K562 (cell line): ENCODE measurements around the gene GPR37L1. TPM values are rescaled to one million over a fixed set of nuclear protein-coding genes. Genes with fewer than 3 reads are reported as not detected.
"Not testable (repeated sequence)": the region's sequence is repeated elsewhere in the genome, so short reads cannot be mapped to it uniquely, and the experiment has no call there.

Source experiments
- ATAC-seq: fragments of 200-7000 bp; cut with Tn5 transposase; 3 replicates; pipeline ENCODE4 v1.9.1; 2020; ENCODE audit warnings: moderate library complexity
- BruUV-seq: library from RNA; stranded (reverse); fragments of 400-500 nt; replicated peaks from 2 replicates; lab custom pipeline; 2021; lab: Mats Ljungman, UMichigan
- CTCF ChIA-PET: fragments of 300-600 bp; formaldehyde crosslinking; extraction: SDS; loops from one replicate; lab custom pipeline; 2021; ENCODE audit warnings: low intra/inter-chr PET ratio; lab: Yijun Ruan, JAX
- POLR2A ChIA-PET: fragments of 300-600, 350-650 bp; sonication (Branson Sonifier 250); formaldehyde crosslinking; extraction: SDS; loops from one replicate; lab custom pipeline; 2021; ENCODE audit warnings: antibody characterized with exemption, inconsistent platforms; lab: Yijun Ruan, JAX
- DNase-seq, 4 experiments: peaks; one replicate each; pipeline versions ENCODE4 v3.0.0 to v3.0.0-alpha.2; 2011 to 2018; ENCODE audit warnings: low spot score in 3 of 4, mixed read lengths in 3 of 4; ENCODE audit errors: extremely low read depth in 1 of 4
- FAIRE-seq: peaks from 2 replicates; lab custom pipeline; 2011; peaks lifted over from hg19 to GRCh38; lab: Jason Lieb, UNC
- H2AFZ ChIP-seq: 2 replicates; pipeline ENCODE4 v1.6.0; 2011; ENCODE audit warnings: low read depth, low read length, control low read depth, inconsistent platforms
- H3K27ac ChIP-seq: fragments of 200-600 bp; 3 replicates; pipeline ENCODE4 v1.8.0; 2011; ENCODE audit warnings: low read depth, mild to moderate bottlenecking, control low read depth, inconsistent platforms, low read length, moderate library complexity, mixed read lengths; ENCODE audit errors: extremely low read depth
- H3K27me3 ChIP-seq, 2 experiments: fragments of 300-600 bp in 1 of 2; 2 replicates in 1 of 2; 3 replicates in 1 of 2; pipeline versions ENCODE4 v1.6.0 to v1.8.0; 2011; ENCODE audit warnings: inconsistent platforms in 2 of 2, low read length in 2 of 2, mild to moderate bottlenecking in 1 of 2, mixed read lengths in 1 of 2, moderate library complexity in 1 of 2; ENCODE audit not compliant: control insufficient read depth in 2 of 2, insufficient read depth in 2 of 2
- H3K36me3 ChIP-seq: fragments of 300-600 bp; 3 replicates; pipeline ENCODE4 v1.8.0; 2011; ENCODE audit warnings: mild to moderate bottlenecking, low read length, inconsistent platforms; ENCODE audit not compliant: control insufficient read depth, insufficient read depth
- H3K4me1 ChIP-seq, 2 experiments: fragments of 200-600 bp in 1 of 2; replicated peaks in 1 of 2; 2 replicates in 1 of 2; 3 replicates in 1 of 2; pipeline versions ENCODE4 v1.5.1 to v1.8.0; 2011; ENCODE audit warnings: inconsistent platforms in 2 of 2, low read length in 2 of 2, mild to moderate bottlenecking in 1 of 2, mixed read lengths in 1 of 2, moderate library complexity in 1 of 2; ENCODE audit not compliant: control insufficient read depth in 2 of 2, insufficient read depth in 2 of 2
- H3K4me2 ChIP-seq: 2 replicates; pipeline ENCODE4 v1.6.1; 2011; ENCODE audit warnings: low read length, control low read depth, inconsistent platforms, mixed read lengths; ENCODE audit not compliant: insufficient read depth
- H3K4me3 ChIP-seq: fragments of 200-600 bp; sonication (generic), shearing (Covaris generic); 2 replicates; pipeline ENCODE4 v1.5.1; 2016; ENCODE audit warnings: control low read depth, inconsistent platforms
- H3K79me2 ChIP-seq: fragments of 200-600 bp; 3 replicates; pipeline ENCODE4 v1.8.0; 2011; ENCODE audit warnings: low read length, inconsistent platforms; ENCODE audit not compliant: control insufficient read depth, insufficient read depth
- H3K9ac ChIP-seq, 2 experiments: 2 replicates each; pipeline versions ENCODE4 v1.6.0 to v1.6.1; 2011; ENCODE audit warnings: low read depth in 2 of 2, low read length in 2 of 2, control low read depth in 1 of 2, inconsistent platforms in 1 of 2, mild to moderate bottlenecking in 1 of 2, mixed read lengths in 1 of 2; ENCODE audit not compliant: insufficient read depth in 1 of 2
- H3K9me1 ChIP-seq: one replicate; pipeline ENCODE4 v1.6.0; 2011; ENCODE audit warnings: inconsistent platforms, mild to moderate bottlenecking, low read length, moderate library complexity; ENCODE audit not compliant: control insufficient read depth, insufficient read depth
- H3K9me3 ChIP-seq: replicated peaks from 2 replicates; pipeline ENCODE4 v1.5.1; 2011; ENCODE audit warnings: low read depth, low read length, inconsistent platforms; ENCODE audit not compliant: control insufficient read depth, insufficient read depth
- H4K20me1 ChIP-seq: replicated peaks from 2 replicates; pipeline ENCODE4 v1.6.1; 2011; ENCODE audit warnings: low read length, inconsistent platforms, mixed read lengths; ENCODE audit not compliant: control insufficient read depth, insufficient read depth
- HNRNPK ChIP-seq: fragments of 200-400 bp; formaldehyde crosslinking; IDR thresholded peaks from one replicate; pipeline ENCODE4 v1.6.1; 2018; ENCODE audit warnings: mild to moderate bottlenecking, low read depth, low read length; ENCODE audit not compliant: poor library complexity, severe bottlenecking
- NBN ChIP-seq: fragments of 450-650 bp; IDR thresholded peaks from 2 replicates; pipeline ENCODE4 v1.6.1; 2016; ENCODE audit warnings: low read depth, mild to moderate bottlenecking
- REST ChIP-seq, 2 experiments: fragments of 450-650 bp; formaldehyde crosslinking in 1 of 2; IDR thresholded peaks; 2 replicates each; pipeline versions ENCODE4 v1.4.0 to v1.6.1; 2014 to 2020; ENCODE audit warnings: mild to moderate bottlenecking in 2 of 2, borderline replicate concordance in 1 of 2, low read depth in 1 of 2
- ZNF311 ChIP-seq: fragments of 250-450 bp; sonication (Bioruptor Pico); IDR thresholded peaks from 2 replicates; pipeline ENCODE4 v1.4.0; 2020; ENCODE audit warnings: mild to moderate bottlenecking, moderate library complexity
- WGBS: fragments of 100-300 bp; shearing (Covaris generic); methylation state at CpG from one replicate; pipeline ENCODE4 v1.1.6; 2016; ENCODE audit warnings: low coverage, mixed read lengths; ENCODE audit not compliant: insufficient coverage; ENCODE audit errors: missing lambda C conversion rate; 5-methylcytosine and 5-hydroxymethylcytosine counted together
- in situ Hi-C: fragments of 300-500 bp; cut with MboI; formaldehyde crosslinking; loops from 4 replicates; pipeline ENCODE4 v1.15.0; 2018; ENCODE audit warnings: inconsistent platforms, mixed read lengths
- intact Hi-C: fragments of 100-400 bp; cut with micrococcal nuclease; formaldehyde crosslinking; loops from 2 replicates; pipeline ENCODE4 v1.14.2; 2022
- polyA plus RNA-seq, 8 experiments: library from polyadenylated mRNA; depleted of rRNA in 4 of 8; stranded (reverse) in 5 of 8; unstranded in 3 of 8; fragments of >200 nt; fragmentation: Nextera tagmentation in 2 of 8; fragmentation: Illumina TruSeq in 1 of 8; extraction: Ambion mirVana in 2 of 8; extraction: Trizol in 1 of 8; gene quantifications; 2 replicates each; pipeline versions ENCODE4 v1.2.1 to v1.2.3, GENCODE V29; 2011 to 2014; ENCODE audit warnings: inconsistent platforms in 1 of 8, missing spikeins in 1 of 8
- total RNA-seq, 7 experiments: library from RNA; depleted of rRNA in 6 of 7; stranded (reverse); fragments of >200 nt in 6 of 7; fragmentation: Illumina TruSeq in 2 of 7; extraction: Trizol in 2 of 7; gene quantifications; 2 replicates each; pipeline versions ENCODE4 v1.2.1 to v1.2.3, GENCODE V29; 2011 to 2021; ENCODE audit warnings: low replicate concordance in 1 of 7

The GPR37L1 gene
- total and polyA plus RNA-seq, 9 of the 15 experiments (the other 6 are each of a cell fraction or from before 2014, with no cell fraction given) = not detected

GRCh38 chr1:202110977-202111376 is 11.7 kb upstream of the GPR37L1 start (continued):
- no peak for TF ChIP-seq REST (IDR thresholded peaks at IDR 0.05; ENCODE audit: borderline replicate concordance)
- TF ChIP-seq REST (CRISPR knock-in tag; IDR thresholded peaks at IDR 0.05; ENCODE audit: low read depth) = no peak
- no peak for TF ChIP-seq ZNF311 (CRISPR knock-in tag)
- TF ChIP-seq NBN = no peak
- no peak for TF ChIP-seq HNRNPK

- BruUV-seq, H3K79me2 ChIP-seq: not testable (repeated sequence)
Measured at GRCh38 chr1:202111589-202111988, 11.1 kb upstream of the GPR37L1 start.

More at GRCh38 chr1:202111589-202111988, 11.1 kb upstream of the GPR37L1 start:
- ATAC-seq, H3K9me3 ChIP-seq, H3K36me3 ChIP-seq, H4K20me1 ChIP-seq, H3K9ac ChIP-seq, H2AFZ ChIP-seq, DNase-seq, in situ Hi-C loops, FAIRE-seq, H3K4me3 ChIP-seq, H3K4me2 ChIP-seq, CTCF ChIA-PET, intact Hi-C loops, H3K27ac ChIP-seq, H3K9me1 ChIP-seq: not testable (repeated sequence)
- POLR2A ChIA-PET = interaction anchor here (1.3 kb wide), 1 partner anchor 104 kb away, joined by 3 read pairs; no protein-coding TSS in a partner anchor
- peaks cover 8 to 17% of the 10 kb centered on the region in 2 experiments for H3K4me1 ChIP-seq
- peaks cover 3 to 14% of the 10 kb centered on the region in 2 experiments; a peak in 3 of 5 replicates for H3K27me3 ChIP-seq
- 43% methylated on average over 7 of the region's 7 CpGs for WGBS
